HTR-8/SVneo (cell line): Measurements from ENCODE around the gene SUV39H2.
"Not testable (repeated sequence)": the region's sequence is repeated elsewhere in the genome, so short reads cannot be mapped to it uniquely, and the experiment has no call there.

Source experiments
- DNase-seq: peaks from one replicate; pipeline ENCODE4 v3.0.0; 2011; ENCODE audit warnings: low spot score, mixed read lengths; ENCODE audit not compliant: insufficient read length
- FAIRE-seq: peaks from 2 replicates; lab custom pipeline; 2011; peaks lifted over from hg19 to GRCh38; lab: Jason Lieb, UNC

SUV39H2 gene

DNA sequence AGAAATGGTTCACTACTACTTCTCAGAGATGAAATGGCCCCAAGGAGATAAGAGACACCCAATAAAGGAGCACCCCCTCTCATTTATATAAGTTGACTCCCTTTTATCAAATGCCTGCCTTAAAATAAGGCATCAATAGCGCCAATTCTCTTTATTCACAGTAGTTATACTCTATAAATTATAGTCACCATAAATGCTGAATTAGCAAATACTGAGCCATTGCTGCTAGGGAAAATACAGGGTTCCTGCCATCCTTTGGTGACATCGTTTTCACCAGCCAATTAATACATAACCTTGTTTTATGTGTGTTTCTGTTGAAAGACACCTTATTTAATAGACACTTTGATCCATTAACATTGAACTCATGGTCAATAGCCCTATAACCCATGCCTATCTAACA, 46.6 kb downstream of the SUV39H2 start:
- DNase-seq (no peak), FAIRE-seq (no peak)

DNA sequence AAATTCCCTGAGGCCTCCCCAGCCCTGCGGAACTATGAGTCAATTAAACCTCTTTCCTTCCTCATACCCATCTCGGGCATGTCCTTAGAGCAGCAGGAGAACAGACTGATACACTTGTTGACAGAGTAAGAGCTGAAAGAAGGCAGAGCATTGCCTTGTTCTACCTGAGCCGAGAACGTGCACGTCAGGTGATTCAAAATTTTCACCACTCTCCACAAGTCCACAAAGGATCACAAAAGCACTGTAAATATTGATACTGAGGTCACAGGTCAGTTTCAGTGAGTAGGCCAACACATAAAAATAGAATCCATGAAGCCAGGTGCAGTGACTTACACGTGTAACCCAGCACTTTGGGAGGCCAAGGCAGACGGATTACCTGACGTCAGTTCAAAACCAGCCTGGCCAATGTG, 47.4 kb downstream of the SUV39H2 start:
- DNase-seq: no peak

DNA sequence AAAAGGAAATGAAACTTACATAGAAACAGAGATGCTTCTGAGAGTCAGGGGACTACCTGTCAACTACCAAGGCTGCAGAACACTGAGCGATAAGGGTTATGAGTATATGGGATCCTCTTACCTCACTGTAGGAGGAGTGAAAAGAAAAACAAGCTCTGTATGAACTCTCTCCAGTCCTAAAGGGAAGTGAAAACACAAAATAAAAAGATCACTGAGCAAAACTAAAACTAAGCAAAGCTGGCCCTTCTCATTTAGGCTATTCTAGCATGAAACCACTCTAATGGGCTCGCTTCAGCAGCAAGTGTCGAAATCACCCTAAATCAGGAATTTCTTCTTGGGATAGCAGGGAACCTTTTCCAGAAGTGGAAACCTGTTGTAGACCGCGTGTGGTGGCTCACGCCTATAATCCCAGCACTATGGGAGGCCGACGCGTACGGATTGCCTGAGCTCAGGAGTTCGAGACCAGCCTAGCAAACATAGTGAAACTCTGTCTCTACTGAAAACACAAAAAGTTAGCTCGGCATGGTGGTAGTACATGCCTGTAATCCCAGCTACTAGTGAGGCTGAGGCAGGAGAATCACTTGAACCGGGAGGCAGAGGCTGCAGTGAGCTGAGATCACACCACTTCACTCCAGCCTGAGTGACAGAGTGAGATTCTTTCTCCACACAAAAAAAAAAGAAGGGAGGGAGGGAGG, 48.2 kb downstream of the SUV39H2 start:
- FAIRE-seq: no peak
- no peak for DNase-seq

More for the DNA sequence above, 47.4 kb downstream of the SUV39H2 start:
- no peak for FAIRE-seq

DNA sequence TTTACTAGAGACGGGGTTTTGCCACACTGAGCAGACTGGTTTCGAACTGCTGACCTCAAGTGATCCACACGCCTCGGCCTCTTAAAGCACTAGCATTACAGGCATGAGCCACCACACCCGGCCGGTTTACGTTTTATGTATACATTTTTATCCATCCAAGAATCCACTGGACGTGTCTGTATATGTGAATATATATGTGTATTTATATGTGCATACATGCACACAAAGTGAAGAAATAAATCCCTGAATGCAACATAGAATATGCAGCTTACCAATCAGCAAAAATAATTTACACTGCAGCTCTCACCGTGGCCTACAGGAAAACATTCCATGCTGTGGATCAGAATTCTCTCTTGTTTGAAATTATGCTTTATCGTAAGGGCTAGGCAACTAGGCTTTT, 51.9 kb downstream of the SUV39H2 start:
- DNase-seq: no peak
- FAIRE-seq: no peak

DNA sequence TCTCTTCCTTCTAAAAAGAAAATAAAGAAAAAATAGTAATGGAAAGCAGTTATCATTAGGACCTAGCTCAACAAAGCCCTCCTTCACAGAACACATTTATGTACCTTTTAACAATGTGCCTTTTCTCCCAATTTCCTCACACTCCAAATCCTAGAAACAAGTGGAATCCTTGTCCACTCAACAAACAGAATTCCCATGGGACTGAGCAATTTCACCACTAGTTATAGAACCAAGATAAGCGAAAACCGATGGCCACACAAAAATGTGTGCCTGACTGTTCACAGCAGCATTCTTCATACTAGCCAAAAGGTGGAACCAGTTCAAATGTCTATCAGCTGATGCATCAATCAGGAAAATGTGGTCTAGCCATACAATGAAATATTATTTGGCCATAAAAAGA, 57.9 kb downstream of the SUV39H2 start:
- DNase-seq: no peak

DNA sequence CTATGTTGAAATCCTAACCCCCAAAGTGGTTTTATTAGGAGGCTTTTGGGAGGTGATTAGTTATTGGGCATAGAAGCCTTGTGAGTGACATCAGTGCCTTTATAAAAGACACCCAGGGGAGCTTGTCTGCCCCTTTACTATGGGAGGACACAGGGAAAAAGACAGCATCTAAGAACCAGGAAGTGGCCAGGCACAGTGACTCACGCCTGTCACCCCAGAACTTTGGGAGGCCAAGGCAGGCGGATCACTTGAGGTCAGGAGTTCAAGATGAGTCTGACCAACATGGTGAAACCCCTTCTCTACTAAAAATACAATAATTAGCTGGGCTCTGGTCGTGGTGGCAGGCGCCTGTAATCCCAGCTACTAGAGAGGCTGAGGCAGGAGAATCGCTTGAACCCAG, 60.3 kb downstream of the SUV39H2 start:
- FAIRE-seq, DNase-seq: not testable (repeated sequence)

More for the DNA sequence above, 57.9 kb downstream of the SUV39H2 start:
- no peak for FAIRE-seq

DNA sequence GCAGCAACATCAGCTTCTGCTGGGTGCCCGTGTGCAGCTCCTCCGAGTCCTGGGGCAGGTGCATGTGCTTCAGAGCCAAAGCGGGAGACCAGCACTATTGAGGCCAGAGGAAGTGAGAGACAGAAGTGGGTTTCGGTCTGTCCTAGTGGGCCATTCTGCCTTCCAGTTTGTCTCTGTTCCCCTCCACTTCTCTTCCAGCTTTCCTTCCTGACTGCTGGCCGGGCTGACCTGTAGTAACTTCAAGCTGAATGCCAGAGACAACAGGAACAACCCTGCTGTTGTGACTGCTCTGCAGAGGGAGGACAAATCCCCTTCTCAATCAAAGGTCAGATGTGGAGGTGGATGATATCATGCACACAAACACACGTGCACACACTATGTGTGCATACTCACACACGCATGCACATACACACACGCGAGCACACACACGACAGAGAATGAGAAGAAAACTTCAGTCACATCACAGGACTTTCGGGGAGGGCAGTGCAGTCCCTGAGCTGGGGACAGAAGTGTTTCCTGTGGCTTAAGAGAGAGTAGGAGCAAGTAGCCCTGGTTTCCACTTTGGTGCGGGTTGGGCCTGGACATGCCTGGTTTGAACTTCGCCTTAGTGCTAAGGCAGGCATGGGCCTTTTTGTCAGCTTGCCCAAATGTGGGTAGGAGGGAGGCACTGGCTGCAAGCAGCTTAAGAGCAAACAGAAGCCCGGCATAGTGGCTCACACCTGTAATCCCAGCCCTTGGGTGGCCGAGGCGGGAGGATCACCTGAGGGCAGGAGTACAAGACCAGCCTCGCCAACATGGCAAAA, 63.7 kb downstream of the SUV39H2 start:
- DNase-seq: not testable (repeated sequence)
- FAIRE-seq: peak; percentile 91

DNA sequence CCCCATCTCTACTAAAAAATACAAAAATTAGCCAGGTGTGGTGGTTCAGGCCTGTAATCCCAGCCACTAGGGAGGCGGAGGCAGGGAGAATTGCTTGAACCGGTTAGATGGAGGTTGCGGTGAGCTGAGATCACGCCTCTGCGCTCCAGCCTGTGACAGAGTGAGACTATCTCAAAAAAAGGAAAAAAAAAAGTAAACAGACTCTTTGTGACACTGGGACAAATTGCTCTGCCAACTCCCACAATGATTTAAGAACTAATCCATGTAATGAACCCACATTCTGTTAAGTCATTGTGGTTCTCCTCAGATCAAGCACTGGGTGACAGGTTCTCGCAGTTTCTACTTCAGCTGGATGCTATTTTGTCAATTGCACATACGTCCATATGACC, 64.3 kb downstream of the SUV39H2 start:
- not testable (repeated sequence) for FAIRE-seq, DNase-seq

DNA sequence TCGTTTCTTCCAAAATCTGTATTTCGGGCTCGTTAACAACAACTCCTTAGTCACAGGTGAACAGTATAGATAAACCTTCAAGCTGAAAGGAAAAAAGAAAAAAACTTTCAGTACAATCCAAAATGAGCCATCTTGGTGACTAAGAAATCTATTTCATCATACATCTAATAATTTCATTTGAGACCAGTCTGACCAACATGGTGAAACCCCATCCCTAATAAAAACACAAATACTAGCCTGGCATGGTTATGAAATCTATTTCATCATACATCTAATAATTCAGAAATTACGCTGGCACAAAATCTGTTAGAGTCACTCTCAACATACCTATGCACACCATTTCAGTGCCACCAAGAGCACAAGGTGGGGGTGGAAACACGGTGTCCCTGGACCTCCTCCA, 66.4 kb downstream of the SUV39H2 start:
- DNase-seq (no peak), FAIRE-seq (no peak)

DNA sequence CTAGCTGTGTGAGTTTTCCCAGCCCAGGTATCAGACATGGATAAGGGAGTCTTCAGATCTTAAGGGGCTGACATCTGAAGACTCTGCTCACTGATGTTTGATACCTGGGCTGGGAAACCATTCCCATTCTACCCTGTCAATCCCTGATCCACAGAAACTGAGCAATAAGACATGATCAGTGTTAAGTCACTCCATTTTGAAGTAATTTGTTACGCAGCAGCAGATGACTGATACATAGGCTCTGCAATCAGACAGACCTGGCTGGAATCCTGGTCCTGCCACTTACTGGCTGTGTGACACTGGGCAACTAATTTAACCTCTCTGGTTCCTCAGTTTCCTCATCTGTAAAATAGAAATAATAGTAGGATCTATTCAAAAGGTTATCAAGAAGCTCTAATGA, 68.6 kb downstream of the SUV39H2 start:
- no peak for DNase-seq
- no peak for FAIRE-seq

DNA sequence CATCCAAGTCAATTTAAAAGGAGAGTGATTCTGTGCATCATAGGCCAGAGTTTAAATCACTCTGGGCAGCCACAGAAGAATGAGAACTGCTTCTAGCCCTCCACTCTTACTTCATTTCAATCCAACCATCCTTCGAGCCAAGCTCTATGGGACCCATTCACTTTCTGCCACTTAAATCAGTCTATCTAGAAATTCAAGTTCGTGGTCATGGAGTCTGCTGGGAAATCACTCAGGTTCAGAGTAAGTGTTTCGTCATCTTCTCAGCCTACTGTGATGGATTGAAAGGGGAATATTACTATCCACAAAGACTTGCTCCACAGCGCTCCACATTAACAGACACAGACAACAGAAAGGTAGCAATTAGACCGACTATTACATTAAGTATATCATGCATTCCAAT, 70.6 kb downstream of the SUV39H2 start:
- DNase-seq: no peak
- no peak for FAIRE-seq

DNA sequence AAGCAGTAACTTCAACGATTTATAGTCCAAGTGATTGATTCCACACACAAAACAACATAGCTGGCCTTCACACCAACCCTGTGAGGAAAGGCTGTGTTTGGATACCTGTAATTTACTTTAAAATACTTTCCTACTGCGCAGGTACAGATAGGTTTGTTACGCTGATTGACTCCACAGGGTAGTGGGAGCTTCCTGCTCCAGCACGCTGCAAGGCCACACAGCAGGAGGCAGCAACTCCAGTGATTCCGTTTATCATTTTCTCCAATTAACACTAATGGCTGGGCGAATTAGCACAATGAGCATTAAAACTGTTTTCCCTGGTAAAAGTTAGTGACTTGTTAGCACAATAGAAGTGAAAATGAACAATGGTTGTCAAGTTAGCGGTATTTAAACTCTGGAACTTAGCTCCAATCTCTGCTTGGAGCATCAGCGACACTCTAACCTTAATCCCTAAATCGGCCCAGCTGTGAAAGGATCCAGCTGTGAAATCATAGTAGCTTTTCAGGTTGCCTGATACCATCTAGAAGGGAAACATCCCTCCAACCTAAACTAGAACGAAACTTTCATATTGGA, 74.3 kb downstream of the SUV39H2 start:
- DNase-seq (no peak), FAIRE-seq (no peak)

DNA sequence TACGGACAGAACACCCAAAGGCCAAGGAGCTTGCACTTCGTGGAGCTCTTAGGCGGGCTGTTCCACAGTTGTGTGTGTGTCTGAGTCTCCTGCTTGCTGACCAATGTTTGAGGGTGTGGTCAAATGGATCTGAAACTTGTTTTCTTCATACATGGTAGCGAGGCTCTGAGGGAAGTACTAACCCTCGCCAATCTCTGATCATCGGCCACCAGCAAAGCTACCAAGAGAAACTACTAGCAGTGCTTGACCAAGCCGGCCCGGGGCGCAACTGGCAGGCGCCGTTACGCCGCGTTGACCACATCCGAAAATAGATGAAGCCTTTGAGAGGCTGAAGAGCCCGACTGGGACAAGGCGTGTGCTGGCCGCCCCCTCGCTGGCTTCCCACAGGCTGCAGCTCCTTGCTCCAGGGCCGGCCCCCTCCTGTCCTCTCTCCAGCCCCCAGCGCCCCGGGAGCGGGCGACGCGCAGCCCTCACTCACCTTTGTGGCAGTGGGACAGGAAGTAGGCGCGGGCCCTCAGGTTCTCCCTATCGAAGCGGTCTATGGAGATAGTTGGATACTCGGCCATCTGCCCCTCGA, 74.8 kb downstream of the SUV39H2 start:
- DNase-seq: peak; percentile 37
- no peak for FAIRE-seq
